ENCODE data around the gene EEF1B2.
"Not testable (repeated sequence)": the region's sequence is repeated elsewhere in the genome, so short reads cannot be mapped to it uniquely, and the experiment has no call there.

EEF1B2 gene

GRCh38 chr2:206164261-206164862 lies 4.7 kb downstream of the EEF1B2 start:
- peak; percentile 11 to 25 for DNase-seq

- DNase-seq = not testable (repeated sequence)
These were observed 8.5 kb downstream of the EEF1B2 start for GRCh38 chr2:206168230-206168629.

GRCh38 chr2:206171624-206172397 lies 12.1 kb downstream of the EEF1B2 start:
- DNase-seq = not testable (repeated sequence)

- DNase-seq = no peak
These were observed 13.5 kb downstream of the EEF1B2 start for GRCh38 chr2:206173147-206173546.

GRCh38 chr2:206176121-206176520 lies 16.4 kb downstream of the EEF1B2 start:
- DNase-seq = no peak

GRCh38 chr2:206176901-206177300 lies 17.2 kb downstream of the EEF1B2 start:
- DNase-seq = no peak

GRCh38 chr2:206181526-206181925 lies 21.8 kb downstream of the EEF1B2 start:
- not testable (repeated sequence) for DNase-seq

- no peak for DNase-seq
These were observed 30.0 kb downstream of the EEF1B2 start for GRCh38 chr2:206189691-206190090.

GRCh38 chr2:206190111-206190510 lies 30.4 kb downstream of the EEF1B2 start:
- no peak for DNase-seq

- DNase-seq = no peak
These were observed 31.0 kb downstream of the EEF1B2 start for GRCh38 chr2:206190689-206191088.

GRCh38 chr2:206192157-206192556 lies 32.5 kb downstream of the EEF1B2 start:
- no peak for DNase-seq

- DNase-seq = no peak
These were observed 34.1 kb downstream of the EEF1B2 start for GRCh38 chr2:206193671-206194357.

GRCh38 chr2:206198677-206199076 lies 39.0 kb downstream of the EEF1B2 start:
- DNase-seq = no peak

GRCh38 chr2:206201075-206201848 lies 41.6 kb downstream of the EEF1B2 start:
- no peak for DNase-seq

GRCh38 chr2:206202446-206202845 lies 42.8 kb downstream of the EEF1B2 start:
- DNase-seq = no peak

- DNase-seq = no peak
These were observed 43.6 kb downstream of the EEF1B2 start for GRCh38 chr2:206203331-206203730.

- DNase-seq = no peak
These were observed 45.0 kb downstream of the EEF1B2 start for GRCh38 chr2:206204710-206205109.

GRCh38 chr2:206207316-206207715 lies 47.6 kb downstream of the EEF1B2 start:
- not testable (repeated sequence) for DNase-seq

- DNase-seq = no peak
These were observed 49.2 kb downstream of the EEF1B2 start for GRCh38 chr2:206208900-206209299.

GRCh38 chr2:206211657-206212255 lies 52.1 kb downstream of the EEF1B2 start:
- DNase-seq = no peak

Measured in activated CD4-positive, alpha-beta T cell treated with anti-CD3 and anti-CD28 coated beads, Interleukin-2, amount 50 U/mL, for 48 hours (primary cell).